Heart left ventricle (tissue), 16 donors: ENCODE measurements around the gene ADRM1. TPM values are rescaled to one million over a fixed set of nuclear protein-coding genes. Genes with fewer than 3 reads are reported as not detected.

Source experiments
- ATAC-seq, 4 donors: fragments of 200-7000 bp; cut with Tn5 transposase; one replicate each; pipeline ENCODE4 v1.9.1; 2020 to 2022; ENCODE audit warnings: moderate library complexity in 4 of 4, mild to moderate bottlenecking in 3 of 4, moderate number of reproducible peaks in 1 of 4
- DNase-seq, 5 donors: peaks; one replicate each; pipeline ENCODE4 v3.0.0-alpha.2; 2020
- H3K27ac ChIP-seq, 12 donors: fragments of 200-600 bp; sonication (generic) in 4 of 12; one replicate each; pipeline versions ENCODE4 v1.5.0 to v1.8.0; 2016 to 2022; ENCODE audit warnings: mild to moderate bottlenecking in 2 of 12
- H3K27me3 ChIP-seq, 9 donors: fragments of 200-600 bp; sonication (generic) in 2 of 9; one replicate each; pipeline versions ENCODE4 v1.5.1 to v1.8.0; 2016 to 2022; ENCODE audit warnings: mild to moderate bottlenecking in 3 of 9
- H3K36me3 ChIP-seq, 9 donors: fragments of 200-600 bp; sonication (generic) in 2 of 9; one replicate each; pipeline versions ENCODE4 v1.5.0 to v1.8.0; 2018 to 2022; ENCODE audit warnings: mild to moderate bottlenecking in 2 of 9
- H3K4me1 ChIP-seq, 12 donors: fragments of 200-600 bp; sonication (generic) in 4 of 12; one replicate each; pipeline versions ENCODE4 v1.5.0 to v1.8.0; 2016 to 2022; ENCODE audit warnings: mild to moderate bottlenecking in 3 of 12
- H3K4me3 ChIP-seq, 12 donors: fragments of 200-600 bp; sonication (generic) in 4 of 12; one replicate each; pipeline versions ENCODE4 v1.5.0 to v1.8.0; 2017 to 2022; ENCODE audit warnings: mild to moderate bottlenecking in 9 of 12, moderate library complexity in 4 of 12
- H3K9me3 ChIP-seq, 12 donors: fragments of 200-600 bp; sonication (generic) in 4 of 12; one replicate each; pipeline versions ENCODE4 v1.5.0 to v1.8.0; 2016 to 2022; ENCODE audit warnings: mild to moderate bottlenecking in 1 of 12
- POLR2A ChIP-seq, 2 donors: fragments of 450-650 bp; IDR thresholded peaks; one replicate each; pipeline ENCODE4 v1.6.1; 2017; ENCODE audit warnings: antibody characterized with exemption in 2 of 2, mild to moderate bottlenecking in 2 of 2, moderate library complexity in 2 of 2
- WGBS, 4 donors: extraction: QIAGEN DNeasy Blood & Tissue Kit in 2 of 4; methylation state at CpG; one replicate each; pipeline versions ENCODE4 v1.1.5 to v1.1.7; 2013 to 2018; 5-methylcytosine and 5-hydroxymethylcytosine counted together
- intact Hi-C, 10 donors: fragments of 100-400 bp; cut with DNase I; formaldehyde crosslinking; loops; one replicate each; pipeline versions ENCODE4 v1.11.1 to v1.14.2; 2022
- polyA plus RNA-seq, 2 donors: library from polyadenylated mRNA; stranded (reverse); fragments of 200-250 nt; gene quantifications; one replicate each; pipeline ENCODE4 v1.2.3, GENCODE V29; 2013
- total RNA-seq, 9 donors: library from RNA; depleted of rRNA in 2 of 9; stranded (reverse); fragments of >200 nt in 2 of 9; fragmentation: NEBNext Ultra II Directional in 3 of 9; extraction: Animal tissue kit (Norgen Biotek cat#: 25700) in 3 of 9; gene quantifications; one replicate each; pipeline versions ENCODE4 v1.1.0 to v1.2.4, GENCODE V29; 2016 to 2023
- TF ChIP-seq, protein P1 (sequence below), 12 donors: fragments of 200-600 bp; sonication (generic) in 4 of 12; IDR thresholded peaks; one replicate each; pipeline versions ENCODE4 v1.5.0 to v1.8.0; 2018 to 2022; ENCODE audit warnings: antibody characterized with exemption in 12 of 12, mild to moderate bottlenecking in 5 of 12
- donor health status: ischemic (EF 13 %, LVEDD 7.1; RV severe dilation, severe dysfunction).
- donor health status: healthy with polysubstance abuse.
- donor health status: DM: no; HTN: yes; CAD: no.
- donor health status: DM: no; HTN: no; CAD: no.
- donor health status: ischemic (EF 25% LVEDD 6.9; RV normal size, moderate dysfunction).
- donor health status: ischemic (EF 25% LVEDD 5.7; RV mildly dilated, moderate dysfunction).
- donor health status: healthy.
- donor health status: DM: yes; HTN: yes; CAD: no.
- donor health status: ischemic (EF 35%, LVEDD 5.7; RV mildly dilated, moderate dysfunction).
- donor health status: nonischemic (EF 11% LVEDD 7.7; RV severe dilation, severe dysfunction).
- donor health status: DM: yes; HTN: yes; CAD: no.
- donor health status: PGD.
- donor health status: ischemic (EF 29% LVEDD 5.4; RV normal size, mild dysfunction).
- donor health status: nonischemic (EF 23%, LVEDD 6.1; RV moderate dilation, normal function).

Gene ADRM1
- total and polyA plus RNA-seq, 11 donors: 66.8 to 218 (median 79.9) TPM

DNA sequence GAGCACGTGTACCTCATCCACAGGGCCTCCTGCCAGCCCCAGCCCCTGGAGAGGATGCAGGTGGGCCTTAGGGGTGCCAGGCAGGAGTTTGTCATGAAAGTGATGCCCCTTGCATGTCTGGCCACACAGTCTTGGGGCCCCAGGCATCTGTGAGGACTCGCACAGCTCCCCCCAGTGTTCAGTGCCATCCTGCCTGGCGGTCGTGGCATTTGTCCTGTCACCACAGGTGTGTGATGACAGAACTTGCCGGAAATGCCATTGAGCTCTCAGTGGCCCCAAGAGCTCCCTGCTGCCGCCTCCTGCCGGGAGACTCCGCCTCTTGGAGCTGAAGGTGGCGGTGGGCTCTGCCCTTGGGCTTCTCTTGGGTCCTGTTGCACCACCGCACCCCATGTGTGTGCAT lies 30.6 kb upstream of the ADRM1 start:
- intact Hi-C loops: loop anchor here in 2 of 10 donors (10.0 kb wide), 2 partner anchors 77 to 257 kb away; no protein-coding TSS in a partner anchor
- ATAC-seq (no peak), DNase-seq (peak in 1 of 5 donors; percentile 57)

DNA sequence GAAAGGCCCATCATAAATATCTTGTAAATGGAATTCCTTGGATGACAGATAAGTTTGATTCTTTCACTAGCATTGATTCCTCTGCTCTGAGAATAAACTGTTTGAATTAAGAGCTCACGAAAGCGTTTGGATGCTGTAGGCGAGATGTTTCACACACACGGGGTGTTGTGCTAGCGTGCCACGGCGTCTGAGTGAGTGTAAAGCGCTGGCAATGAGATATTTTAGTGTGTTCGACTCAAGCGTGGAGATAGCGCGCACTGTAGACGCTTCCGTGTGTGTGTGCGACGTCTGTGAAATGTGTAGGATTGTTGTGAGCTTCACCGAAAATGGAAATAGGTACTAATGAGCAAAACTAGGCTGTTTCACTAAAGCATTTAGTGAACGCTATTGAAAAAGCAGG lies 29.4 kb upstream of the ADRM1 start:
- Histone ChIP-seq H3K4me1 (peaks cover 0 to 26% (median 11%) of the 10 kb centered on the region in 12 donors), H3K9me3 (no peaks in the 10 kb centered on the region), H3K4me3 (no peak overlapping the region), H3K27ac (no peak overlapping the region), H3K27me3 (no peaks in the 10 kb centered on the region), H3K36me3 (peaks cover 0 to 78% (median 55%) of the 10 kb centered on the region in 9 donors)
- no peak for TF ChIP-seq POLR2A (IDR thresholded peaks at IDR 0.05)
- WGBS, 4 donors: 95 to 96% (median 95%) methylated on average over 18 of the region's 18 CpGs
- intact Hi-C loops: loop anchor here in 2 of 10 donors (10.0 kb wide), 2 partner anchors 79 to 259 kb away; no protein-coding TSS in a partner anchor
- DNase-seq (no peak), ATAC-seq (no peak)

More for the DNA sequence above, 30.6 kb upstream of the ADRM1 start:
- peaks cover 0 to 28% (median 11%) of the 10 kb centered on the region in 12 donors for H3K4me1 ChIP-seq
- no peaks in the 10 kb centered on the region for H3K27me3 ChIP-seq
- TF ChIP-seq, protein P1, sequence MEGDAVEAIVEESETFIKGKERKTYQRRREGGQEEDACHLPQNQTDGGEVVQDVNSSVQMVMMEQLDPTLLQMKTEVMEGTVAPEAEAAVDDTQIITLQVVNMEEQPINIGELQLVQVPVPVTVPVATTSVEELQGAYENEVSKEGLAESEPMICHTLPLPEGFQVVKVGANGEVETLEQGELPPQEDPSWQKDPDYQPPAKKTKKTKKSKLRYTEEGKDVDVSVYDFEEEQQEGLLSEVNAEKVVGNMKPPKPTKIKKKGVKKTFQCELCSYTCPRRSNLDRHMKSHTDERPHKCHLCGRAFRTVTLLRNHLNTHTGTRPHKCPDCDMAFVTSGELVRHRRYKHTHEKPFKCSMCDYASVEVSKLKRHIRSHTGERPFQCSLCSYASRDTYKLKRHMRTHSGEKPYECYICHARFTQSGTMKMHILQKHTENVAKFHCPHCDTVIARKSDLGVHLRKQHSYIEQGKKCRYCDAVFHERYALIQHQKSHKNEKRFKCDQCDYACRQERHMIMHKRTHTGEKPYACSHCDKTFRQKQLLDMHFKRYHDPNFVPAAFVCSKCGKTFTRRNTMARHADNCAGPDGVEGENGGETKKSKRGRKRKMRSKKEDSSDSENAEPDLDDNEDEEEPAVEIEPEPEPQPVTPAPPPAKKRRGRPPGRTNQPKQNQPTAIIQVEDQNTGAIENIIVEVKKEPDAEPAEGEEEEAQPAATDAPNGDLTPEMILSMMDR (IDR thresholded peaks at IDR 0.05): no peak
- no peak for TF ChIP-seq POLR2A (IDR thresholded peaks at IDR 0.05)
- H3K36me3 ChIP-seq: peaks cover 0 to 80% (median 57%) of the 10 kb centered on the region in 9 donors
- H3K4me3 ChIP-seq: no peak overlapping the region
- no peak overlapping the region for H3K27ac ChIP-seq
- no peaks in the 10 kb centered on the region for H3K9me3 ChIP-seq
- WGBS, 4 donors: 70 to 90% (median 74%) methylated on average over 4 to 10 of the region's 10 CpGs

DNA sequence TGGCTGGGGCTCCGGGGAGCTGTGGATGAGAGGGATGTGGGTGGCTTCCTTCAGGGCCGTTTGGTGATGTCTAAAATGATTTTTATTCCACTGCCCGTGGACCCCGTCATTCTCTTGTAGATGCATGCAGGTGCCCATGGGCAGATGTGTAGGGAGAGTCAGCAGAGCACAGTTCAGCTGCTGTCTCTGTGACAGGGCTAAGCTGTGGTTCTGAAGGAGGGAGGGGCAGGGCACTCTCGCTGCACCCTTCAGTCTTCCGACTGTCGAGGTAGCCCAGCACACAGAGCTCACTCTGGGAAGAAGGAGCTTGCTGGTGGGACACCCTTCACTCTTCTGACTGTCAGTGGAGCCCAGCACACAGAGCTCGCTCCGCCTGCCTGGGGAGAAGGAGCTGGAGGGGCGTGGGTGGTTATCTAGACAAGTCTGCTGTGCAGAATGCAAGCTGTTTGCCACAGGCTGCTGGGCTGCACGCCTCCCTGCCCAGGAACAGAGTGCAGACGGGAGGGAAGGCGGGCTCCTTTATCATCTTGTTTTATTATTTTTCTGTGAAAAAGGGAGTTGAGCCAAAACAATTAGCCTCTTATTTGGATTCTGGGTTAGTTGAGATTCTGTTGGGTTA lies 28.4 kb upstream of the ADRM1 start:
- Histone ChIP-seq H3K36me3 (peaks cover 0 to 73% (median 54%) of the 10 kb centered on the region in 9 donors), H3K27me3 (no peaks in the 10 kb centered on the region), H3K4me3 (no peak overlapping the region), H3K4me1 (peaks cover 0 to 25% (median 11%) of the 10 kb centered on the region in 12 donors), H3K9me3 (no peaks in the 10 kb centered on the region), H3K27ac (no peak overlapping the region)
- intact Hi-C loops: loop anchor here in 2 of 10 donors (10.0 kb wide), 2 partner anchors 80 to 260 kb away; no protein-coding TSS in a partner anchor
- ATAC-seq (peak in 3 of 4 donors; percentile 36 to 53 (median 41)), DNase-seq (no peak)
- 66 to 77% (median 70%) methylated on average over 13 of the region's 13 CpGs for WGBS, 4 donors
- TF ChIP-seq, protein P1 (IDR thresholded peaks at IDR 0.05): no peak
- TF ChIP-seq POLR2A (IDR thresholded peaks at IDR 0.05): no peak

DNA sequence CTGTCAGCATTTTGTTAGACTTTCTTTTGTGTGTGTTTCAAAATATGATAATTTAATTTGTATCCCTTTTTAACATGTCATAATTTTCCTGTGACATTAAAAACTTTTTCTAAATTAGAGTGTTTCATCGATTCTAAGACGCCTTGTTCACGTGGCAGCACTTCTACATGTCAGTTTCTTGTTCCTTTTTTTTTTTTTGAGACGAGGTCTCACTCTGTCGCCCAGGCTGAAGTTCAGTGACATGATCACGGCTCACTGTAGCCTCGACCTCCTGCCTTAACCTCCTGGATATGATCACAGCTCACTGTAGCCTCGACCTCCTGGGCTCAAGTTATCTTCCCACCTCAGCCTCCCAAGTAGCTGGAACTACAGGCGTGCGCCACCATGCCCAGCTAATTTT lies 27.6 kb upstream of the ADRM1 start:
- H3K9me3 ChIP-seq: no peaks in the 10 kb centered on the region
- H3K27ac ChIP-seq: no peak overlapping the region
- TF ChIP-seq, protein P1 (IDR thresholded peaks at IDR 0.05): no peak
- no peak for TF ChIP-seq POLR2A (IDR thresholded peaks at IDR 0.05)
- intact Hi-C loops: loop anchor here in 2 of 10 donors (10.0 kb wide), 2 partner anchors 80 to 260 kb away; no protein-coding TSS in a partner anchor
- H3K36me3 ChIP-seq: peaks cover 0 to 75% (median 62%) of the 10 kb centered on the region in 9 donors
- peaks cover 0 to 25% (median 10%) of the 10 kb centered on the region in 12 donors for H3K4me1 ChIP-seq
- 93 to 94% (median 93%) methylated on average over 10 of the region's 10 CpGs for WGBS, 4 donors
- ATAC-seq (no peak), DNase-seq (no peak)
- H3K27me3 ChIP-seq: no peaks in the 10 kb centered on the region
- no peak overlapping the region for H3K4me3 ChIP-seq
